ENCODE results near the gene TAOK1. TPM values are rescaled to one million over a fixed set of nuclear protein-coding genes. Genes with fewer than 3 reads are reported as not detected.

The TAOK1 gene
- polyA plus RNA-seq, 1 experiment, result 34.2 TPM

- POLR2A ChIA-PET, result no interaction called here
- peak overlapping the region; percentile 83; the same call in 1 of the 2 replicates for H3K4me3 ChIP-seq (ENCODE audit: low read depth, low read length)
- TF ChIP-seq CTCF (IDR thresholded peaks at IDR 0.05; ENCODE audit: low read depth, low read length), result no peak
Observed at GRCh38 chr17:29586676-29587469, 196.7 kb downstream of the TAOK1 start.

GRCh38 chr17:29587591-29587990 lies 197.4 kb downstream of the TAOK1 start:
- ChIA-PET CTCF (interaction anchor here (0.6 to 1.6 kb wide), 4 partner anchors 15 to 38 kb away, joined by 3 to 8 read pairs (median 6); partner anchors contain the start of gene TP53I13), POLR2A (no interaction called here)
- Histone ChIP-seq H3K9me3 (ENCODE audit: control insufficient read depth, insufficient read depth, low read length) (peaks cover 3% of the 10 kb centered on the region; the same call in 1 of the 2 replicates), H3K27ac (ENCODE audit: low read depth, low read length) (no peak overlapping the region), H3K27me3 (ENCODE audit: control insufficient read depth, insufficient read depth, low read length) (no peaks in the 10 kb centered on the region), H3K4me3 (ENCODE audit: low read depth, low read length) (peak overlapping the region; percentile 83)
- DNase-seq (ENCODE audit: low read depth, low spot score), result no peak
- no peak for TF ChIP-seq CTCF (IDR thresholded peaks at IDR 0.05; ENCODE audit: low read depth, low read length)

More at GRCh38 chr17:29586676-29587469, 196.7 kb downstream of the TAOK1 start:
- H3K27me3 ChIP-seq (ENCODE audit: control insufficient read depth, insufficient read depth, low read length), result no peaks in the 10 kb centered on the region
- no peak overlapping the region for H3K27ac ChIP-seq (ENCODE audit: low read depth, low read length)
- H3K9me3 ChIP-seq (ENCODE audit: control insufficient read depth, insufficient read depth, low read length), result peaks cover 3% of the 10 kb centered on the region; the same call in 1 of the 2 replicates
- no peak for DNase-seq (ENCODE audit: low read depth, low spot score)
- CTCF ChIA-PET, result interaction anchor here (0.7 kb wide), 1 partner anchor 14 kb away, joined by 4 read pairs; no protein-coding TSS in a partner anchor

DNA sequence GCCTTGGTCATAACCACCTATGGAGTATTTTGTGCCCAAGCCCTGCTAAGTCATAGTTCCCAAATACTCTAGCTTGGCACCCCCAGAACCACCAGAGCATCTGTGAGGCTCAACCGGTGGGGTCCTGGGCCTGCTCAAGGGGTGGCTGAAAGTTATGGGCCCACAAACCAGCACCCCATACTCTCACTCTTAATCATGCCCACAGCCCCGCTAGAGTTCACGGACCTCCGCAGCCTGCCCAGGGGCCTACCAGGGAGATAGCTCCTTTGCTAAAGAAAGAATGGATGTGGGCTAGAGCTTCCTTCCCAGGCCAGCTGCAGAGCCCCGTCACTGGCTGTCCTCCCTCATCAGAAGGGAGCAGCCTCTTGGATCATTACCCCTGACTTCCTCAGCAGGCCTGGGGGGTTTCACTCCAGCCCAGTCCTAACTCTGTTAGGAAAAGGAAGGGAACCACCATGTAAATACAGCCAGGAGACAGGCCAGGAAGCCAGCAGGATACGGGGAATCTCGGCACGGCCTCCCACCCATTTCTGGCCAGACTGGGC lies 197.9 kb downstream of the TAOK1 start:
- POLR2A ChIA-PET, result no interaction called here
- no peak for TF ChIP-seq CTCF (IDR thresholded peaks at IDR 0.05; ENCODE audit: low read depth, low read length)
- Histone ChIP-seq H3K27me3 (ENCODE audit: control insufficient read depth, insufficient read depth, low read length) (no peaks in the 10 kb centered on the region), H3K4me3 (ENCODE audit: low read depth, low read length) (peak overlapping the region; percentile 83), H3K9me3 (ENCODE audit: control insufficient read depth, insufficient read depth, low read length) (peaks cover 3% of the 10 kb centered on the region; the same call in 1 of the 2 replicates), H3K27ac (ENCODE audit: low read depth, low read length) (no peak overlapping the region)
- DNase-seq (ENCODE audit: low read depth, low spot score), result no peak
- CTCF ChIA-PET, result interaction anchor here (0.6 to 1.6 kb wide), 4 partner anchors 15 to 37 kb away, joined by 3 to 8 read pairs (median 6); partner anchors contain the start of gene TP53I13

DNA sequence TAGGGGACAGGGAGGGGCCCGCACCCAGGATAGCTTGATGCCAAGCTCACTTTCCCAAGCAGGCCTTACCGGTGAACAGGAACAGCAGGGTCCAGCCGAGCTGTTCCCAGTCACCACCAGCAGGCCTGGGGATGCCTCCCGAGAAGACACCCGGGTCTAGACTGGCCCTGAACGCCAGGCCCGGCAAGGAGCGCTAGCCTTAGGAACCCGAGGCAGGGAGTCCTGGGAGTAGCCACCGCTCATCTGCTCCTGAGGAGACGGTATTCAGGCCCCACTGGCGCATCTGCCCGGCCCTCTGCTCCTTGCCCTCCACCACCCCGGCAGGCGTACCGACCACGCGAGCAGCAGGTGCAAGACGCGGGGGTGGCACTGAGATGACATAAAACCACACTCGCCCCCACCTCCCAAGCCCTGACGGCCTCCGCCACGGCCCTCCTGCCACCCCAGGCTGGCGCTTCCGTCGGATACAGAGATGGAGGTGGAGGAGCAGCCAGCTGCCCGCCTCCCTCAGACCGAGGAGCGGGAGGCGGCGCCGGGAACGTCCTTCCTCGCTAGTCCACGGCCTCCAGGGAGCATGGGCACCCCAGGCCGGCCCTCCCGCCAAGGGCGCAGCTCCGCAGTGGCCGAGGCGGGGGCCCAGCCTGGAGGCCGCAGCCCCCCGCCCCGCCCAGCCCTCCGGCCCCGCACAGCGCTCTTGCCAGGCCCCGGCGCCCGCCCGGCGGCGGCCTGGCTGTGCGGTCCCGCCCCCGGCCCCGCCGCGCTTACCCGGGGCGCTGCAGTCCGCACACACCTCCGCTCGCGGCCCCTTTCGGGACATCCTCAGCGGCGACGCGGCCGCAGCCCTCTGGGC lies 198.6 kb downstream of the TAOK1 start:
- H3K4me3 ChIP-seq (ENCODE audit: low read depth, low read length), result peak overlapping the region; percentile 83
- DNase-seq (ENCODE audit: low read depth, low spot score), result no peak
- H3K27me3 ChIP-seq (ENCODE audit: control insufficient read depth, insufficient read depth, low read length), result no peaks in the 10 kb centered on the region
- ChIA-PET POLR2A (interaction anchor here (1.0 kb wide), 1 partner anchor 12 kb away, joined by 3 read pairs; no protein-coding TSS in a partner anchor), CTCF (interaction anchor here (1.2 to 1.6 kb wide), 3 partner anchors 16 to 29 kb away, joined by 5 to 8 read pairs (median 7); partner anchors contain the start of gene TP53I13)
- no peak for TF ChIP-seq CTCF (IDR thresholded peaks at IDR 0.05; ENCODE audit: low read depth, low read length)
- H3K9me3 ChIP-seq (ENCODE audit: control insufficient read depth, insufficient read depth, low read length), result no peaks in the 10 kb centered on the region; the same call in 1 of the 2 replicates
- H3K27ac ChIP-seq (ENCODE audit: low read depth, low read length), result no peak overlapping the region

Measured in AG04450 (cell line).